Loucy (cell line): ENCODE measurements around the gene RAC2.

Experiments used
- H2AFZ ChIP-seq: fragments of 200-600 bp; sonication (generic); 2 replicates; pipeline ENCODE4 v1.6.0; 2016; ENCODE audit warnings: antibody characterized with exemption, mild to moderate bottlenecking, low read length, moderate library complexity
- H3F3A ChIP-seq: fragments of 200-600 bp; 2 replicates; pipeline ENCODE4 v1.6.0; 2016; ENCODE audit warnings: antibody characterized with exemption, low read depth, mild to moderate bottlenecking
- H3K27me3 ChIP-seq: fragments of 200-600 bp; sonication (generic); 2 replicates; pipeline ENCODE4 v1.6.1; 2014; ENCODE audit warnings: low read length, mild to moderate bottlenecking; ENCODE audit not compliant: insufficient read depth, poor library complexity, severe bottlenecking
- H3K36me3 ChIP-seq: fragments of 200-600 bp; sonication (generic); 2 replicates; pipeline ENCODE4 v1.6.1; 2016; ENCODE audit warnings: low read length; ENCODE audit not compliant: insufficient read depth
- H3K4me1 ChIP-seq: fragments of 200-600 bp; sonication (generic); 2 replicates; pipeline ENCODE4 v1.5.1; 2014; ENCODE audit warnings: low read length, mild to moderate bottlenecking; ENCODE audit not compliant: insufficient read depth, poor library complexity, severe bottlenecking
- H3K4me2 ChIP-seq: fragments of 200-600 bp; sonication (generic); 2 replicates; pipeline ENCODE4 v1.6.0; 2014; ENCODE audit warnings: antibody characterized with exemption, low read length, low read depth, mild to moderate bottlenecking; ENCODE audit not compliant: poor library complexity, severe bottlenecking
- H3K4me3 ChIP-seq: fragments of 200-600 bp; sonication (generic); 2 replicates; pipeline ENCODE4 v1.5.1; 2014; ENCODE audit warnings: low read length, mild to moderate bottlenecking, mixed read lengths; ENCODE audit not compliant: poor library complexity, severe bottlenecking
- H3K79me2 ChIP-seq: fragments of 200-600 bp; sonication (generic); 2 replicates; pipeline ENCODE4 v1.6.1; 2014; ENCODE audit warnings: low read length; ENCODE audit not compliant: insufficient read depth
- H3K9ac ChIP-seq: fragments of 200-600 bp; sonication (generic); 2 replicates; pipeline ENCODE4 v1.6.0; 2014; ENCODE audit warnings: mild to moderate bottlenecking, low read depth, low read length, moderate library complexity; ENCODE audit not compliant: poor library complexity, severe bottlenecking
- H3K9me2 ChIP-seq: fragments of 200-600 bp; sonication (generic); replicated peaks from 2 replicates; pipeline ENCODE4 v1.6.1; 2016; ENCODE audit warnings: low read depth, low read length, mixed read lengths
- H3K9me3 ChIP-seq: fragments of 200-600 bp; sonication (generic); 2 replicates; pipeline ENCODE4 v1.6.1; 2014; ENCODE audit warnings: mild to moderate bottlenecking, antibody characterized with exemption, low read length, low read depth; ENCODE audit not compliant: insufficient read depth
- H4K20me1 ChIP-seq: fragments of 200-600 bp; sonication (generic); 2 replicates; pipeline ENCODE4 v1.6.0; 2014; ENCODE audit warnings: antibody characterized with exemption, low read length, mild to moderate bottlenecking; ENCODE audit not compliant: insufficient read depth, poor library complexity, severe bottlenecking
- CTCF ChIP-seq: fragments of 200-600 bp; sonication (generic); conservative IDR thresholded peaks from 2 replicates; pipeline ENCODE4 v1.5.1; 2014; ENCODE audit warnings: mild to moderate bottlenecking, antibody characterized with exemption, low read length
- EZH2phosphoT487 ChIP-seq: fragments of 200-600 bp; IDR thresholded peaks from 2 replicates; pipeline ENCODE4 v1.6.1; 2018; ENCODE audit warnings: antibody characterized with exemption, mild to moderate bottlenecking, moderate library complexity, borderline replicate concordance

RAC2 gene

DNA sequence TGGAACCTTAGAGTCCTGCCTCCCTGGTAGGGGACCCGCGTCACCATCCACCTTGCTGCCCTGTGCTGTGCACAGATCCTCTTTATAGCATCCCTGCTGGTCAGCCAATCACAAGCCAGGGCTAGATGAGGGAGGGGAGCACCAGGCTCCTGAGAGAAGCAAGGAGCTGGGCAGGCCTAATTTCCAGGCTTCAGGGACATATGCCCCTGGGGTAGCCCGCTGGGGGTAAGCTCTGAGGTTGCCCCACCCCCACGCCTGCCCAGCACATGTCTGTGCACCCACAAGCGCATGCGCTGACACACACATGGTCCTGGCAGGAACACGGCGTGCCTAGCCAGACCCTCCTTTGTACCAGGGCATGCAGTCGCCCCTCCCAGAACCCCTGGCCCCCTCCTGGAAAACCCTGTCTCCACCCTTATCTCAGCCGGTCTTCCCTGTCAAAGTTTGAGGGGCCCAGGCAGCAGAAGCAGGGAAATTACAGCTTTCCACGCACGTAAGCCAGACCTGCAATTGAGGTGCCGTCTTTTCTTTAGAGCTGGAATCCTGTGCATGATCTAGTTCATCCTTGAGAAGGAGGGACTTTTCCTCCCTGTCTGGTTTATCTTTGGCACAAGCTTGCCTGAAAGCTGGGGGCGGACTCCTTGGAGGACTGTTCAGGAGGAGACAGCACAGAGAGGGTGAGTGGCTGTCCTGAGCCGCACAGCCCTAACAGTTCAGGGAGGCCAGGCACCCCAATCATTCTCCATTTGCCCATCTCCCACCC lies 33.8 kb downstream of the RAC2 start:
- peaks cover 3% of the 10 kb centered on the region for H3K4me1 ChIP-seq
- no peak overlapping the region for H3K4me3 ChIP-seq
- H3K27me3 ChIP-seq: no peaks in the 10 kb centered on the region
- no peaks in the 10 kb centered on the region for H3F3A ChIP-seq
- no peak overlapping the region for H3K9ac ChIP-seq
- H3K9me2 ChIP-seq: no peaks in the 10 kb centered on the region
- TF ChIP-seq CTCF (no peak), EZH2phosphoT487 (no peak)
- no peak overlapping the region for H3K4me2 ChIP-seq
- H3K79me2 ChIP-seq: no peaks in the 10 kb centered on the region
- H2AFZ ChIP-seq: no peak overlapping the region
- no peaks in the 10 kb centered on the region for H3K36me3 ChIP-seq
- H4K20me1 ChIP-seq: no peaks in the 10 kb centered on the region
- no peaks in the 10 kb centered on the region for H3K9me3 ChIP-seq

GRCh38 chr22:37209140-37209845 lies 34.8 kb downstream of the RAC2 start:
- Histone ChIP-seq H3K79me2 (no peaks in the 10 kb centered on the region), H3K27me3 (no peaks in the 10 kb centered on the region), H3K36me3 (no peaks in the 10 kb centered on the region), H3F3A (no peaks in the 10 kb centered on the region), H4K20me1 (no peaks in the 10 kb centered on the region), H3K4me1 (peaks cover 3% of the 10 kb centered on the region), H3K4me3 (no peak overlapping the region), H2AFZ (no peak overlapping the region), H3K4me2 (no peak overlapping the region), H3K9ac (no peak overlapping the region), H3K9me3 (no peaks in the 10 kb centered on the region), H3K9me2 (no peaks in the 10 kb centered on the region)
- TF ChIP-seq CTCF (no peak), EZH2phosphoT487 (no peak)

GRCh38 chr22:37208401-37209139 lies 35.5 kb downstream of the RAC2 start:
- Histone ChIP-seq H4K20me1 (no peaks in the 10 kb centered on the region), H3K27me3 (no peaks in the 10 kb centered on the region), H3F3A (no peaks in the 10 kb centered on the region), H3K4me1 (peaks cover 3% of the 10 kb centered on the region), H3K4me3 (no peak overlapping the region), H3K4me2 (no peak overlapping the region), H2AFZ (no peak overlapping the region), H3K9ac (no peak overlapping the region), H3K79me2 (no peaks in the 10 kb centered on the region), H3K9me2 (no peaks in the 10 kb centered on the region), H3K9me3 (no peaks in the 10 kb centered on the region), H3K36me3 (no peaks in the 10 kb centered on the region)
- TF ChIP-seq EZH2phosphoT487: no peak
- no peak for TF ChIP-seq CTCF
